Natural killer cell (primary cell): ENCODE results near the gene KIAA1328. TPM values are rescaled to one million over a fixed set of nuclear protein-coding genes. Genes with fewer than 3 reads are reported as not detected.

ENCODE experiments used
- ATAC-seq, 3 donors: fragments of 150-1000 bp in 2 of 3; fragments of 200-7000 bp in 1 of 3; cut with Tn5 transposase; 1 replicate in 1 of 3; 2 replicates in 2 of 3; pipeline ENCODE4 v1.10.0; 2021; ENCODE audit warnings: mild to moderate bottlenecking in 2 of 3, moderate library complexity in 2 of 3
- DNase-seq, 2 donors: peaks; one replicate each; pipeline versions ENCODE4 v3.0.0 to v3.0.0-alpha.2; 2013 to 2021; ENCODE audit warnings: mixed read lengths in 1 of 2
- H3K27ac ChIP-seq: one replicate; pipeline ENCODE4 v1.5.1; 2013; ENCODE audit warnings: mild to moderate bottlenecking, low read length
- H3K27me3 ChIP-seq: one replicate; pipeline ENCODE4 v1.6.1; 2013; ENCODE audit warnings: low read length; ENCODE audit not compliant: control insufficient read depth, insufficient read depth
- H3K36me3 ChIP-seq: one replicate; pipeline ENCODE4 v1.6.1; 2013; ENCODE audit warnings: low read length; ENCODE audit not compliant: control insufficient read depth, insufficient read depth
- H3K4me1 ChIP-seq: one replicate; pipeline ENCODE4 v1.6.1; 2013; ENCODE audit warnings: low read length; ENCODE audit not compliant: control insufficient read depth, insufficient read depth
- H3K4me3 ChIP-seq: one replicate; pipeline ENCODE4 v1.5.1; 2013; ENCODE audit warnings: low read length
- H3K9me3 ChIP-seq: one replicate; pipeline ENCODE4 v1.6.1; 2013; ENCODE audit warnings: low read length; ENCODE audit not compliant: control insufficient read depth, insufficient read depth
- H3K27ac Mint-ChIP-seq, 2 donors: one replicate each; pipeline ENCODE4 v1.8.0; 2022; ENCODE audit warnings: mild to moderate bottlenecking in 2 of 2, mixed read lengths in 2 of 2, moderate library complexity in 1 of 2
- H3K27me3 Mint-ChIP-seq, 2 donors: one replicate each; pipeline ENCODE4 v1.8.0; 2022; ENCODE audit warnings: low read depth in 2 of 2, mixed read lengths in 2 of 2
- H3K36me3 Mint-ChIP-seq: one replicate; pipeline ENCODE4 v1.8.0; 2022; ENCODE audit warnings: mixed read lengths
- H3K4me1 Mint-ChIP-seq, 2 donors: one replicate each; pipeline ENCODE4 v1.8.0; 2022; ENCODE audit warnings: mixed read lengths in 2 of 2
- H3K4me3 Mint-ChIP-seq: one replicate; pipeline ENCODE4 v1.8.0; 2022; ENCODE audit warnings: mild to moderate bottlenecking, moderate library complexity, mixed read lengths
- H3K9me3 Mint-ChIP-seq, 2 donors: one replicate each; pipeline ENCODE4 v1.8.0; 2022; ENCODE audit warnings: mixed read lengths in 2 of 2
- CTCF ChIP-seq: fragments of 200-600 bp; IDR thresholded peaks from one replicate; pipeline ENCODE4 v1.8.0; 2022; ENCODE audit warnings: antibody characterized with exemption
- WGBS: methylation state at CpG from one replicate; pipeline ENCODE4 v1.1.7; 2013; ENCODE audit warnings: missing lambda C conversion rate; ENCODE audit not compliant: insufficient coverage; 5-methylcytosine and 5-hydroxymethylcytosine counted together
- intact Hi-C: fragments of 100-400 bp; cut with micrococcal nuclease; formaldehyde crosslinking; loops from one replicate; pipeline ENCODE4 v1.14.2; 2022
- total RNA-seq, 4 donors: library from RNA; stranded (reverse); fragments of 120-200 nt in 1 of 4; gene quantifications; one replicate each; pipeline versions ENCODE4 v1.2.3 to v1.2.4, GENCODE V29; 2013 to 2022

Gene KIAA1328
- total RNA-seq, 3 donors from 2014 or later (not counting 1 experiment from before 2014, with no cell fraction given) = 12.3 to 14.3 (median 13.2) TPM

- Mint-ChIP-seq H3K4me1 (no peaks in the 10 kb centered on the region), H3K4me3 (no peak overlapping the region), H3K27ac (no peak overlapping the region), H3K36me3 (peaks cover 5% of the 10 kb centered on the region), H3K9me3 (peaks cover 2 to 4% of the 10 kb centered on the region in 2 donors), H3K27me3 (peaks cover 23 to 30% of the 10 kb centered on the region in 2 donors)
- intact Hi-C loops = no loop called here
- ATAC-seq (no peak), DNase-seq (no peak)
- 11% methylated on average over 36 of the region's 36 CpGs for WGBS
- Histone ChIP-seq H3K4me1 (no peaks in the 10 kb centered on the region), H3K27me3 (peaks cover 4% of the 10 kb centered on the region), H3K9me3 (no peaks in the 10 kb centered on the region), H3K36me3 (no peaks in the 10 kb centered on the region), H3K4me3 (no peak overlapping the region), H3K27ac (no peak overlapping the region)
- TF ChIP-seq CTCF = no peak
Observed at GRCh38 chr18:37243741-37244140, 414.8 kb downstream of the KIAA1328 start.

- no peak for TF ChIP-seq CTCF
- Histone ChIP-seq H3K9me3 (no peaks in the 10 kb centered on the region), H3K27me3 (peaks cover 4% of the 10 kb centered on the region), H3K36me3 (no peaks in the 10 kb centered on the region), H3K27ac (no peak overlapping the region), H3K4me3 (no peak overlapping the region), H3K4me1 (no peaks in the 10 kb centered on the region)
- H3K36me3 Mint-ChIP-seq = peaks cover 5% of the 10 kb centered on the region
- no peak for ATAC-seq
- peaks cover 23 to 30% of the 10 kb centered on the region in 2 donors for H3K27me3 Mint-ChIP-seq
- H3K9me3 Mint-ChIP-seq = peaks cover 2 to 4% of the 10 kb centered on the region in 2 donors
- H3K4me1 Mint-ChIP-seq = no peaks in the 10 kb centered on the region
- no peak overlapping the region for H3K4me3 Mint-ChIP-seq
- no peak overlapping the region for H3K27ac Mint-ChIP-seq
- WGBS = 94% methylated on average over 12 of the region's 13 CpGs
- no peak for DNase-seq
- intact Hi-C loops = no loop called here
Observed at GRCh38 chr18:37244618-37245017, 415.7 kb downstream of the KIAA1328 start.

DNA sequence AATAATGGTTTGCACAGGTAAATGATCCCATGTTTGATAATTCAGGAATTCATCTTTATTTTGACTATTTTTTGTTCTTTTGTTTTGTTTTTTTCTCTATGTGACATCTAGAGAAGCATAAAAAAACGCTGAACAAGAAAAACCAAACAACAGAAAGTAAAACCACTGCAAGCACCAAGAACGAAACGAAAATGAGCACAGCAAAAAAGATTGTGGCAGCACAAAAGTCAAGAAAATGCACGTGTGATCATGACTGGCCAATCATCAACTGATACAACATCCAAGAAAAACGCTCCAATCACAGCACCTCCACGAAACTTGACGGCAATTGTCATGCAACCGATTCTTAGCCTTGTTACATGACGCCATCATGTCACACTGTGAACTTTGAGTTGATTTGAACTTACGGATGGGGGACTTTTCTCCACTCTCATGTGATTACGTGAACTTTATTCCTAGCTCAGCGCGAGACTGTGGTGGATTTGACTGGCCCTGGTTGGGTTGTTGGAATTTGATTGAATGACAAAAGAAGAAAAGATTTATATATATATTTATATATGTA lies 417.9 kb downstream of the KIAA1328 start:
- intact Hi-C loops = no loop called here
- Histone ChIP-seq H3K4me3 (no peak overlapping the region), H3K27ac (no peak overlapping the region), H3K9me3 (no peaks in the 10 kb centered on the region), H3K4me1 (no peaks in the 10 kb centered on the region), H3K27me3 (peaks cover 5% of the 10 kb centered on the region), H3K36me3 (no peaks in the 10 kb centered on the region)
- peaks cover 5% of the 10 kb centered on the region for H3K36me3 Mint-ChIP-seq
- H3K27ac Mint-ChIP-seq = no peak overlapping the region
- 91% methylated on average over 13 of the region's 13 CpGs for WGBS
- peaks cover 24 to 40% of the 10 kb centered on the region in 2 donors for H3K27me3 Mint-ChIP-seq
- DNase-seq (no peak), ATAC-seq (no peak)
- H3K4me1 Mint-ChIP-seq = no peaks in the 10 kb centered on the region
- peaks cover 2 to 4% of the 10 kb centered on the region in 2 donors for H3K9me3 Mint-ChIP-seq
- H3K4me3 Mint-ChIP-seq = no peak overlapping the region
- no peak for TF ChIP-seq CTCF
